Measurements from ENCODE around the gene FANCI. TPM values are rescaled to one million over a fixed set of nuclear protein-coding genes. Genes with fewer than 3 reads are reported as not detected.

Gene FANCI
- total RNA-seq, 1 donor from 2014 or later = 11.3 TPM

- Mint-ChIP-seq H3K9me3 (ENCODE audit: unreplicated experiment) (no peaks in the 10 kb centered on the region), H3K27me3 (ENCODE audit: unreplicated experiment) (no peaks in the 10 kb centered on the region), H3K4me3 (ENCODE audit: unreplicated experiment) (no peak overlapping the region), H3K27ac (ENCODE audit: unreplicated experiment) (no peak overlapping the region), H3K4me1 (ENCODE audit: unreplicated experiment) (peaks cover 4% of the 10 kb centered on the region), H3K36me3 (ENCODE audit: unreplicated experiment) (peaks cover 17% of the 10 kb centered on the region)
- TF ChIP-seq CTCF (IDR thresholded peaks at IDR 0.05) = no peak
- no peak for DNase-seq (ENCODE audit: extremely low spot score, unreplicated experiment)
Measured at GRCh38 chr15:89201465-89202005, 42.2 kb upstream of the FANCI start.

DNA sequence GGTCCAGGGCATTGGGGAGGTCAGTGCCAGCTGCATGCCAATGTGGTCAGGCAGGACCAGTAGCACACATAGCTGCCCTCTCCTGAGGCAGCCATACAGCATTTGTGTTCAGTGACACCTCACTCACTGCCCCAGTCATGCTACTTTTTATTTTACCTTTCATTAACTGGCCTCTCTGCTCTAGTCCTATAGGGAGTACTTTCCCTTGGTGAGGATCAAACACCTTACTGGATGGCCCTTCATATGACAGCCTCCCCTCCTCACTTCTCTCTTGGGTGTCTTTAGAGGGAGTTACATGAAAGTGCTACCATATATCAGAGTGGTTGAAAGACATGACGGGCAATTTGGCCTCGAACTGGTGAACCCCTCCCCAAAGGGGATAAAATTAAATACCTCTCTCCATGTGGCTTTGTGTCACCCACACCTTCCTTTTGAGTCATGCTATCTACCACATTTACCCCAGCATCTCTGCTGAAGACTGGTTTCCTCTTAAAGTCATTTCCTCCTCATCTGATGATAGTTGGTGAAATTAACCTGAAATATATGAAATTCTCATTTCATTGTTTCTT, 40.0 kb upstream of the FANCI start:
- Mint-ChIP-seq H3K4me1 (ENCODE audit: unreplicated experiment) (peaks cover 5% of the 10 kb centered on the region), H3K9me3 (ENCODE audit: unreplicated experiment) (no peaks in the 10 kb centered on the region), H3K27me3 (ENCODE audit: unreplicated experiment) (no peaks in the 10 kb centered on the region), H3K27ac (ENCODE audit: unreplicated experiment) (no peak overlapping the region), H3K4me3 (ENCODE audit: unreplicated experiment) (no peak overlapping the region), H3K36me3 (ENCODE audit: unreplicated experiment) (peaks cover 10% of the 10 kb centered on the region)
- TF ChIP-seq CTCF (IDR thresholded peaks at IDR 0.05) = no peak
- no peak for DNase-seq (ENCODE audit: extremely low spot score, unreplicated experiment)

DNA sequence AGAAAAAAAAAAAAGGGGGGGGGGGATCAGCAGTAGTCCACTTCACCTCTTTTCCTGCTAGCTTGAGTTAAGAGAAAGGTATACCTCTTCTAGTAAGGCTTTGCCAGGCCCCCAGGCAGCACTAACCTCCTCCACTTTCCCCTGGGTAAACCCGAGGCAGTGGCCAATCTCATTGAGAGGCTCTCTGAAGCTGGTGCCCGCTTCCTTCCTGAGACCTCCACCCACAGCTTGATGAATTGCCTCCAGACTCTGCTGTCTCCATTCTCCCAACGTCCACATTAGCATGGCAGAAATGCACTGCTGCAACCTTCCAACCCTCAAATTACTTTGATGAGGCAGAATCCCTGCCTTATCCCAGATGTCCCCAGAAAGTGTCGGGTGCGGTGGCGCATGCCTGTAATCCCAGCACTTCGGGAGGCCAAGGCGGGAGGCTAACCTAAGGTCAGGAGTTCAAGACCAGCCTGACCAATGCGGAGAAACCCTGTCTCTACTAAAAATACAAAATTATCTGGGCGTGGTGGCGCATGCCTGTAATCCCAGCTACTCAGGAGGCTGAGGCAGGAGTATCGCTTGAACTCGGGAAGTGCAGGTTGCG, 37.7 kb upstream of the FANCI start:
- Mint-ChIP-seq H3K4me1 (ENCODE audit: unreplicated experiment) (peaks cover 5% of the 10 kb centered on the region), H3K9me3 (ENCODE audit: unreplicated experiment) (no peaks in the 10 kb centered on the region), H3K27me3 (ENCODE audit: unreplicated experiment) (no peaks in the 10 kb centered on the region), H3K4me3 (ENCODE audit: unreplicated experiment) (no peak overlapping the region), H3K36me3 (ENCODE audit: unreplicated experiment) (peaks cover 7% of the 10 kb centered on the region), H3K27ac (ENCODE audit: unreplicated experiment) (no peak overlapping the region)
- TF ChIP-seq CTCF (IDR thresholded peaks at IDR 0.05) = no peak
- no peak for DNase-seq (ENCODE audit: extremely low spot score, unreplicated experiment)

DNA sequence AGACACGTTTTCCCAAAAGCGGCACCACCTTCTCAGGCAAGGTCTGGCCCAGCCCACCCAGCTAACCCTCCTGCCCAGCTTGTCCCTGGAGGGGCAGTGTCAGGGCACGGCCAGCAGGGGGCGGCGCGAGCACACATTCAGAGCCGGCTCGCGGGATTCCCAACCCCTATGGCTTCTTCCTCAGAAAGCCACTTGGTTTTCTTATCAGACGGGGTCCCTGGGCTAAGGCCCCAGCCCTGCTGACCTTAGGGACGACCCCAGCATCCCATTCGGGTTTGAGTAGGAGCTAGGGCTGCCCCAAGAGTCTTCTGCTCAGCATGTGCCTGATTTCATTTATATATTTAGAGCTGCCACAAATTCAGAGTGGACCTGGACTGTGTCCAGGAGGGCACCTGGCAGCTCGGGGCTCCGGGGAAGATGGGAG, 36.9 kb upstream of the FANCI start:
- Mint-ChIP-seq H3K36me3 (ENCODE audit: unreplicated experiment) (peaks cover 2% of the 10 kb centered on the region), H3K4me3 (ENCODE audit: unreplicated experiment) (no peak overlapping the region), H3K9me3 (ENCODE audit: unreplicated experiment) (no peaks in the 10 kb centered on the region), H3K27ac (ENCODE audit: unreplicated experiment) (no peak overlapping the region), H3K27me3 (ENCODE audit: unreplicated experiment) (no peaks in the 10 kb centered on the region), H3K4me1 (ENCODE audit: unreplicated experiment) (peaks cover 5% of the 10 kb centered on the region)
- DNase-seq (ENCODE audit: extremely low spot score, unreplicated experiment) = peak; percentile 92
- peak; percentile 98 for TF ChIP-seq CTCF (IDR thresholded peaks at IDR 0.05)

- Mint-ChIP-seq H3K36me3 (ENCODE audit: unreplicated experiment) (peaks cover 2% of the 10 kb centered on the region), H3K4me3 (ENCODE audit: unreplicated experiment) (no peak overlapping the region), H3K27me3 (ENCODE audit: unreplicated experiment) (peaks cover 5% of the 10 kb centered on the region), H3K4me1 (ENCODE audit: unreplicated experiment) (peaks cover 5% of the 10 kb centered on the region), H3K27ac (ENCODE audit: unreplicated experiment) (no peak overlapping the region), H3K9me3 (ENCODE audit: unreplicated experiment) (no peaks in the 10 kb centered on the region)
- TF ChIP-seq CTCF (IDR thresholded peaks at IDR 0.05) = no peak
- no peak for DNase-seq (ENCODE audit: extremely low spot score, unreplicated experiment)
Measured at GRCh38 chr15:89208256-89208655, 35.5 kb upstream of the FANCI start.

All from osteocyte (in vitro differentiated cells).